HepG2 (cell line): ENCODE data around the gene TMEM258. TPM values are rescaled to one million over a fixed set of nuclear protein-coding genes. Genes with fewer than 3 reads are reported as not detected.

Experiments
- AFF4 ChIP-seq: sonication (generic); formaldehyde crosslinking; IDR thresholded peaks from 2 replicates; pipeline ENCODE4 v1.4.0; 2020; ENCODE audit warnings: missing genetic modification reagents
- ATF5 ChIP-seq: sonication (generic); formaldehyde crosslinking; IDR thresholded peaks from 2 replicates; pipeline ENCODE4 v1.4.0; 2020; ENCODE audit warnings: mild to moderate bottlenecking, low read depth, missing genetic modification reagents
- FOXO1 ChIP-seq: sonication (generic); formaldehyde crosslinking; IDR thresholded peaks from 2 replicates; pipeline ENCODE4 v1.4.0; 2020; ENCODE audit warnings: missing genetic modification reagents
- RARA ChIP-seq: IDR thresholded peaks from 2 replicates; pipeline ENCODE4 v1.6.1; 2016; ENCODE audit warnings: missing genetic modification reagents, missing compliant biosample characterization
- SNAPC4 ChIP-seq: sonication (generic); formaldehyde crosslinking; IDR thresholded peaks from 2 replicates; pipeline ENCODE4 v1.4.0; 2020; ENCODE audit warnings: mild to moderate bottlenecking, missing genetic modification reagents
- SSRP1 ChIP-seq: IDR thresholded peaks from 2 replicates; pipeline ENCODE4 v1.6.1; 2016; ENCODE audit warnings: control low read depth
- STAG1 ChIP-seq: sonication (generic); formaldehyde crosslinking; IDR thresholded peaks from 2 replicates; pipeline ENCODE4 v1.4.0; 2020; ENCODE audit warnings: missing genetic modification reagents
- UBTF ChIP-seq: sonication (generic); formaldehyde crosslinking; IDR thresholded peaks from 2 replicates; pipeline ENCODE4 v1.4.0; 2020; ENCODE audit warnings: mild to moderate bottlenecking, missing genetic modification reagents
- ZMYM3 ChIP-seq: sonication (generic); formaldehyde crosslinking; IDR thresholded peaks from 2 replicates; pipeline ENCODE4 v1.5.1; 2020; ENCODE audit warnings: mild to moderate bottlenecking, missing genetic modification reagents
- ZNF263 ChIP-seq: sonication (generic); formaldehyde crosslinking; IDR thresholded peaks from 2 replicates; pipeline ENCODE4 v1.4.0; 2020; ENCODE audit warnings: missing genetic modification reagents
- ZNF34 ChIP-seq: sonication (generic); formaldehyde crosslinking; IDR thresholded peaks from 2 replicates; pipeline ENCODE4 v1.4.0; 2020; ENCODE audit warnings: mild to moderate bottlenecking, missing genetic modification reagents, borderline replicate concordance
- ZNF354B ChIP-seq: sonication (generic); formaldehyde crosslinking; IDR thresholded peaks from 2 replicates; pipeline ENCODE4 v1.8.0; 2022; ENCODE audit warnings: mild to moderate bottlenecking, missing genetic modification reagents
- ZNF430 ChIP-seq: sonication (generic); formaldehyde crosslinking; IDR thresholded peaks from 2 replicates; pipeline ENCODE4 v1.9.0; 2021; ENCODE audit warnings: mild to moderate bottlenecking, missing genetic modification reagents
- ZNF510 ChIP-seq: sonication (generic); formaldehyde crosslinking; IDR thresholded peaks from 2 replicates; pipeline ENCODE4 v1.4.0; 2020; ENCODE audit warnings: low read depth, mild to moderate bottlenecking, missing genetic modification reagents
- ZNF580 ChIP-seq: IDR thresholded peaks from 2 replicates; pipeline ENCODE4 v1.6.1; 2016; ENCODE audit warnings: low read depth, borderline replicate concordance
- ZNF629 ChIP-seq: sonication (generic); formaldehyde crosslinking; conservative IDR thresholded peaks from 2 replicates; pipeline ENCODE4 v1.5.0; 2020; ENCODE audit warnings: missing genetic modification reagents
- polyA plus RNA-seq, 8 experiments: library from polyadenylated mRNA; depleted of rRNA in 3 of 8; stranded (reverse) in 7 of 8; unstranded in 1 of 8; fragments of >200 nt; fragmentation: Illumina TruSeq in 4 of 8; extraction: Trizol in 4 of 8; gene quantifications; 2 replicates each; pipeline versions ENCODE4 v1.2.1 to v1.2.3, GENCODE V29; 2011 to 2016; ENCODE audit warnings: low read depth in 4 of 8, missing spikeins in 1 of 8, mixed read lengths in 1 of 8; ENCODE audit not compliant: insufficient read depth in 1 of 8
- total RNA-seq, 5 experiments: library from RNA; depleted of rRNA; stranded (reverse); fragments of >200 nt; fragmentation: Illumina TruSeq; extraction: Trizol; gene quantifications; 2 replicates each; pipeline ENCODE4 v1.2.3, GENCODE V29; 2016; ENCODE audit warnings: low read depth in 1 of 5

TMEM258 gene
- total and polyA plus RNA-seq, 2 of the 13 experiments (the other 11 are each of a cell fraction or from before 2014, with no cell fraction given) = 175 to 424 TPM

GRCh38 chr11:61757213-61757862 lies 35.1 kb downstream of the TMEM258 start (continued):
- TF ChIP-seq SNAPC4 (CRISPR knock-in tag) (0 out of 2 replicates have a peak, but pooled peaks have one; percentile 14), ZNF510 (no peak), ZMYM3 (CRISPR knock-in tag) (peak; percentile 72), RARA (CRISPR knock-in tag) (no peak), ZNF430 (CRISPR knock-in tag) (no peak), FOXO1 (CRISPR knock-in tag) (no peak), ZNF354B (CRISPR knock-in tag) (no peak), ZNF34 (CRISPR knock-in tag) (0 out of 2 replicates have a peak, but pooled peaks have one; percentile 5), UBTF (CRISPR knock-in tag) (no peak), SSRP1 (CRISPR knock-in tag) (no peak), ZNF580 (CRISPR knock-in tag) (0 out of 2 replicates have a peak, but pooled peaks have one; percentile 5), STAG1 (CRISPR knock-in tag) (no peak), AFF4 (CRISPR knock-in tag) (no peak), ZNF263 (CRISPR knock-in tag) (no peak), ATF5 (CRISPR knock-in tag) (no peak), ZNF629 (peak; percentile 88)
